Erythroblast (primary cell): Measurements from ENCODE around the gene SNTN.

Experiments
- GATA1 ChIP-seq: IDR thresholded peaks from 2 replicates; pipeline ENCODE4 v1.6.1; 2011; ENCODE audit warnings: low read depth, mild to moderate bottlenecking, control low read depth, low read length, moderate library complexity
- POLR2A ChIP-seq: IDR thresholded peaks from 2 replicates; pipeline ENCODE4 v1.6.1; 2011; ENCODE audit warnings: mild to moderate bottlenecking, low read length

- TF ChIP-seq POLR2A: no peak
- no peak for TF ChIP-seq GATA1
These were observed 27.4 kb upstream of the SNTN start for GRCh38 chr3:63624941-63625560.
